Esophagus muscularis mucosa (tissue), 4 donors: ENCODE results near the gene FHOD1. TPM values are rescaled to one million over a fixed set of nuclear protein-coding genes. Genes with fewer than 3 reads are reported as not detected.

Experiments used
- DNase-seq: peaks from one replicate; pipeline ENCODE4 v3.0.0-alpha.2; 2017; ENCODE audit errors: extremely low spot score
- H3K27ac ChIP-seq, 4 donors: fragments of 200-600 bp; sonication (generic); replicated peaks in 1 of 4; 1 replicate in 3 of 4; 2 replicates in 1 of 4; pipeline ENCODE4 v1.5.1; 2016 to 2019; ENCODE audit warnings: mild to moderate bottlenecking in 1 of 4
- H3K27me3 ChIP-seq, 4 donors: fragments of 200-600 bp; sonication (generic); one replicate each; pipeline versions ENCODE4 v1.5.1 to v1.6.0; 2016 to 2019
- H3K36me3 ChIP-seq, 4 donors: fragments of 200-600 bp; sonication (generic); one replicate each; pipeline ENCODE4 v1.5.1; 2016 to 2019
- H3K4me1 ChIP-seq, 4 donors: fragments of 200-600 bp; sonication (generic); one replicate each; pipeline ENCODE4 v1.5.1; 2016 to 2019
- H3K4me3 ChIP-seq, 4 donors: fragments of 200-600 bp; sonication (generic); 1 replicate in 2 of 4; 2 replicates in 2 of 4; pipeline ENCODE4 v1.5.1; 2016 to 2019; ENCODE audit warnings: mild to moderate bottlenecking in 4 of 4, moderate library complexity in 1 of 4
- H3K9me3 ChIP-seq, 4 donors: fragments of 200-600 bp; sonication (generic); 1 replicate in 3 of 4; 2 replicates in 1 of 4; pipeline ENCODE4 v1.5.1; 2016 to 2019
- EP300 ChIP-seq: sonication (generic); formaldehyde crosslinking; IDR thresholded peaks from one replicate; pipeline ENCODE4 v1.6.1; 2017; ENCODE audit warnings: antibody characterized with exemption
- POLR2A ChIP-seq: fragments of 450-650 bp; IDR thresholded peaks from one replicate; pipeline ENCODE4 v1.6.1; 2017; ENCODE audit warnings: antibody characterized with exemption, moderate library complexity, mild to moderate bottlenecking, low read depth
- POLR2AphosphoS5 ChIP-seq, 2 donors: sonication (generic); formaldehyde crosslinking; IDR thresholded peaks; one replicate each; pipeline ENCODE4 v1.6.1; 2017; ENCODE audit warnings: antibody characterized with exemption in 2 of 2
- WGBS: methylation state at CpG from one replicate; pipeline ENCODE4 v1.1.5; 2018; 5-methylcytosine and 5-hydroxymethylcytosine counted together
- intact Hi-C: fragments of 100-400 bp; cut with DNase I; formaldehyde crosslinking; loops from one replicate; pipeline ENCODE4 v1.15.1; 2023
- total RNA-seq, 4 donors: library from RNA; depleted of rRNA; stranded (reverse); fragments of >200 nt; gene quantifications; one replicate each; pipeline versions ENCODE4 v1.1.0 to v1.2.1, GENCODE V29; 2016
- TF ChIP-seq, protein P1 (sequence below), 3 experiments: fragments of 200-600 bp in 2 of 3; fragments of 450-650 bp in 1 of 3; sonication (generic) in 2 of 3; IDR thresholded peaks; one replicate each; pipeline ENCODE4 v1.5.1; 2017 to 2019; ENCODE audit warnings: antibody characterized with exemption in 3 of 3, mild to moderate bottlenecking in 2 of 3, moderate library complexity in 1 of 3

Gene FHOD1
- total RNA-seq, 4 donors from 2014 or later: 8.0 to 15.6 (median 10.0) TPM

DNA sequence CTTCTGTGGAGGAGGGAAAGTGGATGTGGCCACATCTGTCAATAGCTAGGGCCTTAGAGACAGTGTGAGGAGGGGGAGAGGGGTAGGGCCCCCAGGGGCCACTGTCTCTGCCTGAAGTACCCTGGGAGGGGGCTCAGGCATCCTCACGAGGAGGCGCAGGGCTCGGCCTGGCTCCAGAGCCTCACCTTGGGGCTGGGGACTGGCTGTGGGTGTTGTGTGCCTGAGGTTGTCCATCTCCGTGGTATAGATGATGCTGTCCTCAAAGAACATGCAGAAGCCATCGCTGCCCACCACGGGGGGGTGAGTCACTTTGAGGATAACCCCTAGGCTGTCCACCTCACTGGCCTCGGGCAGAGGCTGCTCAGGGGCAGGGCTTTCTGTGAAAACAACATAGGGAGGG, 44.2 kb upstream of the FHOD1 start:
- no peak for DNase-seq
- Histone ChIP-seq H3K27me3 (no peaks in the 10 kb centered on the region), H3K27ac (no peak overlapping the region), H3K4me1 (no peaks in the 10 kb centered on the region), H3K4me3 (no peak overlapping the region), H3K9me3 (no peaks in the 10 kb centered on the region), H3K36me3 (no peaks in the 10 kb centered on the region)
- WGBS: 94% methylated on average over 4 of the region's 7 CpGs
- intact Hi-C loops: no loop called here
- TF ChIP-seq, protein P1, sequence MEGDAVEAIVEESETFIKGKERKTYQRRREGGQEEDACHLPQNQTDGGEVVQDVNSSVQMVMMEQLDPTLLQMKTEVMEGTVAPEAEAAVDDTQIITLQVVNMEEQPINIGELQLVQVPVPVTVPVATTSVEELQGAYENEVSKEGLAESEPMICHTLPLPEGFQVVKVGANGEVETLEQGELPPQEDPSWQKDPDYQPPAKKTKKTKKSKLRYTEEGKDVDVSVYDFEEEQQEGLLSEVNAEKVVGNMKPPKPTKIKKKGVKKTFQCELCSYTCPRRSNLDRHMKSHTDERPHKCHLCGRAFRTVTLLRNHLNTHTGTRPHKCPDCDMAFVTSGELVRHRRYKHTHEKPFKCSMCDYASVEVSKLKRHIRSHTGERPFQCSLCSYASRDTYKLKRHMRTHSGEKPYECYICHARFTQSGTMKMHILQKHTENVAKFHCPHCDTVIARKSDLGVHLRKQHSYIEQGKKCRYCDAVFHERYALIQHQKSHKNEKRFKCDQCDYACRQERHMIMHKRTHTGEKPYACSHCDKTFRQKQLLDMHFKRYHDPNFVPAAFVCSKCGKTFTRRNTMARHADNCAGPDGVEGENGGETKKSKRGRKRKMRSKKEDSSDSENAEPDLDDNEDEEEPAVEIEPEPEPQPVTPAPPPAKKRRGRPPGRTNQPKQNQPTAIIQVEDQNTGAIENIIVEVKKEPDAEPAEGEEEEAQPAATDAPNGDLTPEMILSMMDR (IDR thresholded peaks at IDR 0.05): no peak
- TF ChIP-seq POLR2A (no peak), EP300 (no peak), POLR2AphosphoS5 (IDR thresholded peaks at IDR 0.05) (no peak)

DNA sequence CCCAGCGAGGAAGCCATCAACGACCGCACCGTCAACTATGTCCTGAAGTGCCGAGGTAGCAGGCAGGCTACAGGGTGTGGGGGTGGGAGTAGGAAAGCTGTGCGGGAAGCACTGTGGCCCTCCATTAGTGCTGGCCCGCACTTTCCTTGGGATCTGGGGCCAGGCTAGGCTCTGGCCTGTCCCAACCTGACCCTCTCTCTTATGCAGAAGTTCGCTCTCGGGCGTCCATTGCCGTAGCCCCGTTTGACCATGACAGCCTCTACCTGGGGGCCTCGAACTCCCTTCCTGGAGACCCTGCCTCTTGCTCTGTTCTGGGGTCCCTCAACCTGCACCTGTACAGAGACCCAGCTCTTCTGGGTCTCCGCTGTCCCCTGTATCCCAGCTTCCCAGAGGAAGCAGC, 40.7 kb upstream of the FHOD1 start:
- TF ChIP-seq, protein P1 (IDR thresholded peaks at IDR 0.05): no peak
- TF ChIP-seq POLR2A: no peak
- no peak for TF ChIP-seq POLR2AphosphoS5 (IDR thresholded peaks at IDR 0.05)
- no peak for TF ChIP-seq EP300
- Histone ChIP-seq H3K4me3 (no peak overlapping the region), H3K27me3 (no peaks in the 10 kb centered on the region), H3K9me3 (no peaks in the 10 kb centered on the region), H3K36me3 (peaks cover 0 to 6% (median 0%) of the 10 kb centered on the region in 4 donors), H3K4me1 (no peaks in the 10 kb centered on the region), H3K27ac (no peak overlapping the region)
- intact Hi-C loops: no loop called here
- no peak for DNase-seq
- WGBS: 97% methylated on average over 14 of the region's 14 CpGs

GRCh38 chr16:67286441-67287235, 39.4 kb upstream of the FHOD1 start:
- 96% methylated on average over 9 of the region's 28 CpGs for WGBS
- H3K36me3 ChIP-seq: peaks cover 0 to 6% (median 0%) of the 10 kb centered on the region in 4 donors
- H3K4me3 ChIP-seq: no peak overlapping the region
- H3K27ac ChIP-seq: no peak overlapping the region
- H3K27me3 ChIP-seq: no peaks in the 10 kb centered on the region
- intact Hi-C loops: no loop called here
- H3K9me3 ChIP-seq: no peaks in the 10 kb centered on the region
- DNase-seq: no peak
- no peaks in the 10 kb centered on the region for H3K4me1 ChIP-seq
- TF ChIP-seq POLR2A: no peak
- TF ChIP-seq, protein P1 (IDR thresholded peaks at IDR 0.05): no peak
- no peak for TF ChIP-seq EP300
- TF ChIP-seq POLR2AphosphoS5 (IDR thresholded peaks at IDR 0.05): no peak

GRCh38 chr16:67284699-67285646, 37.7 kb upstream of the FHOD1 start:
- Histone ChIP-seq H3K4me3 (no peak overlapping the region), H3K27me3 (no peaks in the 10 kb centered on the region), H3K27ac (no peak overlapping the region), H3K9me3 (no peaks in the 10 kb centered on the region), H3K36me3 (peaks cover 0 to 6% (median 0%) of the 10 kb centered on the region in 4 donors), H3K4me1 (peaks cover 0 to 3% (median under 1%) of the 10 kb centered on the region in 4 donors)
- WGBS: 79% methylated on average over 13 of the region's 34 CpGs
- intact Hi-C loops: no loop called here
- no peak for DNase-seq
- TF ChIP-seq POLR2A (no peak), POLR2AphosphoS5 (IDR thresholded peaks at IDR 0.05) (no peak)
- TF ChIP-seq, protein P1 (IDR thresholded peaks at IDR 0.05): peak in 2 of 3 experiments; percentile 21 to 41
